ENCODE results near the gene ACSBG1.
"Not testable (repeated sequence)": the region's sequence is repeated elsewhere in the genome, so short reads cannot be mapped to it uniquely, and the experiment has no call there.

Gene ACSBG1

GRCh38 chr15:78167227-78167888 is 67.0 kb downstream of the ACSBG1 start:
- DNase-seq (ENCODE audit: low spot score): no peak

GRCh38 chr15:78164010-78164409 is 70.4 kb downstream of the ACSBG1 start:
- no peak for DNase-seq (ENCODE audit: low spot score)

- no peak for DNase-seq (ENCODE audit: low spot score)
Measured at GRCh38 chr15:78162038-78162437, 72.3 kb downstream of the ACSBG1 start.

- DNase-seq (ENCODE audit: low spot score): no peak
Measured at GRCh38 chr15:78159395-78159794, 75.0 kb downstream of the ACSBG1 start.

GRCh38 chr15:78157203-78157602 is 77.2 kb downstream of the ACSBG1 start:
- no peak for DNase-seq (ENCODE audit: low spot score)

GRCh38 chr15:78156653-78157052 is 77.7 kb downstream of the ACSBG1 start:
- DNase-seq (ENCODE audit: low spot score): no peak

- no peak for DNase-seq (ENCODE audit: low spot score)
Measured at GRCh38 chr15:78155355-78155939, 78.9 kb downstream of the ACSBG1 start.

GRCh38 chr15:78154955-78155354 is 79.4 kb downstream of the ACSBG1 start:
- no peak for DNase-seq (ENCODE audit: low spot score)

- DNase-seq (ENCODE audit: low spot score): not testable (repeated sequence)
Measured at GRCh38 chr15:78151075-78151474, 83.3 kb downstream of the ACSBG1 start.

- no peak for DNase-seq (ENCODE audit: low spot score)
Measured at GRCh38 chr15:78149805-78150751, 84.3 kb downstream of the ACSBG1 start.

GRCh38 chr15:78149068-78149804 is 85.1 kb downstream of the ACSBG1 start, which contains the start of gene IDH3A:
IDH3A (plus strand) TSS chr15:78149362; CDS start chr15:78149404, 42 bp downstream.
- DNase-seq (ENCODE audit: low spot score): peak; percentile 99

GRCh38 chr15:78148392-78149067 is 85.8 kb downstream of the ACSBG1 start:
- DNase-seq (ENCODE audit: low spot score): no peak

GRCh38 chr15:78147566-78147965 is 86.8 kb downstream of the ACSBG1 start:
- DNase-seq (ENCODE audit: low spot score): no peak

- DNase-seq (ENCODE audit: low spot score): no peak
Measured at GRCh38 chr15:78146425-78147154, 87.8 kb downstream of the ACSBG1 start.

- DNase-seq (ENCODE audit: low spot score): no peak
Measured at GRCh38 chr15:78142332-78142731, 92.0 kb downstream of the ACSBG1 start.

GRCh38 chr15:78140292-78140691 is 94.1 kb downstream of the ACSBG1 start:
- DNase-seq (ENCODE audit: low spot score): no peak

GRCh38 chr15:78139578-78139977 is 94.8 kb downstream of the ACSBG1 start:
- DNase-seq (ENCODE audit: low spot score): no peak

- DNase-seq (ENCODE audit: low spot score): no peak
Measured at GRCh38 chr15:78133801-78134200, 100.6 kb downstream of the ACSBG1 start.

- DNase-seq (ENCODE audit: low spot score): peak; percentile 93
Measured at GRCh38 chr15:78131295-78132061, 102.9 kb downstream of the ACSBG1 start, which contains the start of gene CIB2. CIB2 (minus strand) TSS chr15:78131445; CDS start chr15:78131215, 230 bp downstream.

All from ecto neural progenitor cell (in vitro differentiated cells).